ENCODE results near the gene ASTL.

The ASTL gene

GRCh38 chr2:96074156-96074555 lies 64.1 kb downstream of the ASTL start:
- no peak for DNase-seq

GRCh38 chr2:96073170-96073775 lies 65.0 kb downstream of the ASTL start:
- no peak for DNase-seq

Measured in CD4-positive, alpha-beta T cell treated with Interleukin-6 for 4 hours (primary cell).